ENCODE measurements around the gene CYP4A11. TPM values are rescaled to one million over a fixed set of nuclear protein-coding genes. Genes with fewer than 3 reads are reported as not detected.

CYP4A11 gene
- total RNA-seq, 1 donor = not detected

Small RNA genes within 50 kb of the gene (small RNA-seq; reads per million reads assigned to genes)
- gene CYP4A26P = not detected

Other genes starting within 250 kb of the CYP4A11 start
- 58.3 and 64.3 TPM in 2 replicates for gene EFCAB14, start 222.4 kb downstream of the CYP4A11 start, total RNA-seq
- gene CYP4B1, start 142.4 kb downstream of the CYP4A11 start, total RNA-seq = not detected in 2 replicates
- not detected in 2 replicates for gene CYP4X1, start 82.2 kb upstream of the CYP4A11 start, total RNA-seq
- not detected in 2 replicates for gene CYP4Z1, start 125.8 kb upstream of the CYP4A11 start, total RNA-seq
- gene CYP4A22, start 196.0 kb upstream of the CYP4A11 start, total RNA-seq = not detected in 2 replicates
- 0.43 TPM in 1 of 2 replicates, not detected in the other for gene PDZK1IP1, start 248.6 kb upstream of the CYP4A11 start, total RNA-seq